ENCODE results near the gene RFTN1. TPM values are rescaled to one million over a fixed set of nuclear protein-coding genes. Genes with fewer than 3 reads are reported as not detected.

Gene RFTN1
- total RNA-seq, 1 experiment from 2014 or later, result 120 TPM

GRCh38 chr3:16529264-16529663 lies 15.8 kb upstream of the RFTN1 start:
- no peak for DNase-seq (ENCODE audit: low read depth)

- DNase-seq (ENCODE audit: low read depth), result no peak
Observed at GRCh38 chr3:16528581-16528993, 15.1 kb upstream of the RFTN1 start.

- no peak for DNase-seq (ENCODE audit: low read depth)
Observed at GRCh38 chr3:16528106-16528505, 14.6 kb upstream of the RFTN1 start.

GRCh38 chr3:16524196-16524595 lies 10.7 kb upstream of the RFTN1 start:
- no peak for DNase-seq (ENCODE audit: low read depth)

- peak; percentile 88 for DNase-seq (ENCODE audit: low read depth)
Observed at GRCh38 chr3:16523778-16524177, 10.3 kb upstream of the RFTN1 start.

GRCh38 chr3:16522834-16523233 lies 9.3 kb upstream of the RFTN1 start:
- no peak for DNase-seq (ENCODE audit: low read depth)

GRCh38 chr3:16520970-16521881 lies 7.7 kb upstream of the RFTN1 start:
- DNase-seq (ENCODE audit: low read depth), result no peak

- DNase-seq (ENCODE audit: low read depth), result no peak
Observed at GRCh38 chr3:16520241-16520969, 6.9 kb upstream of the RFTN1 start.

- DNase-seq (ENCODE audit: low read depth), result peak; percentile 72
Observed at GRCh38 chr3:16516695-16517481, 3.4 kb upstream of the RFTN1 start.

GRCh38 chr3:16515885-16516420 lies 2.5 kb upstream of the RFTN1 start:
- DNase-seq (ENCODE audit: low read depth), result no peak

GRCh38 chr3:16514755-16515353 lies 1.4 kb upstream of the RFTN1 start:
- DNase-seq (ENCODE audit: low read depth), result no peak

- DNase-seq (ENCODE audit: low read depth), result no peak
Observed at GRCh38 chr3:16514021-16514700, 662 bp upstream of the RFTN1 start.

- DNase-seq (ENCODE audit: low read depth), result no peak
Observed at GRCh38 chr3:16512435-16513140, 911 bp downstream of the RFTN1 start.

GRCh38 chr3:16511681-16512434 lies 1.6 kb downstream of the RFTN1 start:
- peak; percentile 97 for DNase-seq (ENCODE audit: low read depth)

GRCh38 chr3:16510620-16511319 lies 2.7 kb downstream of the RFTN1 start:
- DNase-seq (ENCODE audit: low read depth), result no peak

- DNase-seq (ENCODE audit: low read depth), result peak; percentile 44
Observed at GRCh38 chr3:16509721-16510619, 3.5 kb downstream of the RFTN1 start.

- DNase-seq (ENCODE audit: low read depth), result peak; percentile 59
Observed at GRCh38 chr3:16508591-16508995, 4.9 kb downstream of the RFTN1 start.

GRCh38 chr3:16508243-16508578 lies 5.3 kb downstream of the RFTN1 start:
- DNase-seq (ENCODE audit: low read depth), result no peak

Data from RPMI7951 (cell line).